ENCODE data around the gene EHF.

- TF ChIP-seq CTCF (IDR thresholded peaks at IDR 0.05) (no peak), POLR2A (IDR thresholded peaks at IDR 0.05) (no peak)
These were observed 11.6 kb upstream of the EHF start for GRCh38 chr11:34609187-34609751.
